H1 (cell line): ENCODE results near the gene FGF14.

Source experiments
- BCL11A ChIP-seq, 2 experiments: IDR thresholded peaks; one replicate each; pipeline ENCODE4 v1.6.1; 2011; ENCODE audit warnings: low read depth in 2 of 2, low read length in 2 of 2, mild to moderate bottlenecking in 2 of 2
- EP300 ChIP-seq, 2 experiments: IDR thresholded peaks; 1 replicate in 1 of 2; 2 replicates in 1 of 2; pipeline ENCODE4 v1.6.1; 2011 to 2012; ENCODE audit warnings: low read depth in 2 of 2, low read length in 2 of 2, mild to moderate bottlenecking in 2 of 2, borderline replicate concordance in 1 of 2, inconsistent platforms in 1 of 2, moderate library complexity in 1 of 2
- POLR2A ChIP-seq, 2 experiments: IDR thresholded peaks; 1 replicate in 1 of 2; 2 replicates in 1 of 2; pipeline ENCODE4 v1.6.1; 2011; ENCODE audit warnings: low read depth in 2 of 2, low read length in 2 of 2, mild to moderate bottlenecking in 2 of 2; ENCODE audit errors: control extremely low read depth in 1 of 2
- POLR2AphosphoS5 ChIP-seq: IDR thresholded peaks from 2 replicates; pipeline ENCODE4 v1.6.1; 2011; ENCODE audit warnings: low read depth, low read length
- TAF1 ChIP-seq: IDR thresholded peaks from 2 replicates; pipeline ENCODE4 v1.6.1; 2011; ENCODE audit warnings: mild to moderate bottlenecking, low read depth, low read length
- TF ChIP-seq, protein P1 (sequence below), 3 experiments: IDR thresholded peaks; 1 replicate in 2 of 3; 2 replicates in 1 of 3; pipeline versions ENCODE4 v1.5.1 to v1.6.1; 2011; ENCODE audit warnings: low read length in 3 of 3, mild to moderate bottlenecking in 3 of 3, inconsistent platforms in 2 of 3, low read depth in 1 of 3, moderate library complexity in 1 of 3; ENCODE audit not compliant: insufficient read depth in 1 of 3; ENCODE audit errors: control extremely low read depth in 1 of 3

GRCh38 chr13:101736566-101736965, 665.3 kb downstream of the FGF14 start:
- TF ChIP-seq POLR2AphosphoS5 (no peak), TAF1 (no peak), POLR2A (IDR thresholded peaks at IDR 0.05; ENCODE audit: control extremely low read depth in 1 of 2, low read depth in 2 of 2, low read length in 2 of 2) (no peak), BCL11A (IDR thresholded peaks at IDR 0.05; ENCODE audit: low read depth in 2 of 2, low read length in 2 of 2) (no peak), EP300 (IDR thresholded peaks at IDR 0.05; ENCODE audit: borderline replicate concordance in 1 of 2, low read depth in 2 of 2, low read length in 2 of 2) (no peak)
- TF ChIP-seq, protein P1, sequence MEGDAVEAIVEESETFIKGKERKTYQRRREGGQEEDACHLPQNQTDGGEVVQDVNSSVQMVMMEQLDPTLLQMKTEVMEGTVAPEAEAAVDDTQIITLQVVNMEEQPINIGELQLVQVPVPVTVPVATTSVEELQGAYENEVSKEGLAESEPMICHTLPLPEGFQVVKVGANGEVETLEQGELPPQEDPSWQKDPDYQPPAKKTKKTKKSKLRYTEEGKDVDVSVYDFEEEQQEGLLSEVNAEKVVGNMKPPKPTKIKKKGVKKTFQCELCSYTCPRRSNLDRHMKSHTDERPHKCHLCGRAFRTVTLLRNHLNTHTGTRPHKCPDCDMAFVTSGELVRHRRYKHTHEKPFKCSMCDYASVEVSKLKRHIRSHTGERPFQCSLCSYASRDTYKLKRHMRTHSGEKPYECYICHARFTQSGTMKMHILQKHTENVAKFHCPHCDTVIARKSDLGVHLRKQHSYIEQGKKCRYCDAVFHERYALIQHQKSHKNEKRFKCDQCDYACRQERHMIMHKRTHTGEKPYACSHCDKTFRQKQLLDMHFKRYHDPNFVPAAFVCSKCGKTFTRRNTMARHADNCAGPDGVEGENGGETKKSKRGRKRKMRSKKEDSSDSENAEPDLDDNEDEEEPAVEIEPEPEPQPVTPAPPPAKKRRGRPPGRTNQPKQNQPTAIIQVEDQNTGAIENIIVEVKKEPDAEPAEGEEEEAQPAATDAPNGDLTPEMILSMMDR (IDR thresholded peaks at IDR 0.05; ENCODE audit: control extremely low read depth in 1 of 3, insufficient read depth in 1 of 3, low read depth in 1 of 3, low read length in 3 of 3), result no peak
